ENCODE data around the gene C1QTNF8.
"Not testable (repeated sequence)": the region's sequence is repeated elsewhere in the genome, so short reads cannot be mapped to it uniquely, and the experiment has no call there.

C1QTNF8 gene

DNA sequence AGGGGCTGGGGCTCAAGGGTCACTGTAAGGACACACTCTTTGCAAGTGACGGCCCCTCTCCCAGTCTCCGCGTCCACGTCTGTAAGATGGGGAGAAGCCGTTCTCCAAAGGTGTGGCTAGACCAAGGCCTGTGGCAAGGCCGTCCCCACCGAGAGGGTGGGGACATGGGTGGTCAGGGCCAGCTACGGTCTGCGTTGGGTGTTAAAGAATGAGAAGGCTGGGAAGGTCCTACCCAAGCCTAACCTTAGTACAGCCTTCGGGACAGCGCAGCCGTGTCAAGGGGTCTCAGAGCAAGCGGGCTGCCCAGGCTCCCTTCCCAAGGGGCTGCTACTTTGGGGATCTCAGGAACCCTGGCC is 1.9 kb downstream of the C1QTNF8 start:
- no peak for DNase-seq (ENCODE audit: low spot score)

- peak; percentile 51 for DNase-seq (ENCODE audit: low spot score)
Observed at GRCh38 chr16:1093284-1094123, 2.5 kb downstream of the C1QTNF8 start.

DNA sequence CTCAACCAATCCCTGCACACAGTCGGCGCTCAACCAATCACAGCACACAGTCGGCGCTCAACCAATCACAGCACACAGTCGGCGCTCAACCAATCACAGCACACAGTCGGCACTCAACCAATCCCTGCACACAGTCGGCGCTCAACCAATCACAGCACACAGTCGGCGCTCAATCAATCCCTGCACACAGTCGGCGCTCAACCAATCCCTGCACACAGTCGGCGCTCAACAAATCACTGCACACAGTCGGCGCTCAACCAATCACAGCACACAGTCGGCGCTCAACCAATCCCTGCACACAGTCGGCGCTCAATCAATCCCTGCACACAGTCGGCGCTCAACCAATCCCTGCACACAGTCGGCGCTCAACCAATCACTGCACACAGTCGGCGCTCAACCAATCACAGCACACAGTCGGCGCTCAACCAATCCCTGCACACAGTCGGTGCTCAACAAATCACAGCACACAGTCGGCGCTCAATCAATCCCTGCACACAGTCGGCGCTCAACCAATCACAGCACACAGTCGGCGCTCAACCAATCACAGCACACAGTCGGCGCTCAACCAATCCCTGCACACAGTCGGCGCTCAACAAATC is 3.3 kb downstream of the C1QTNF8 start:
- DNase-seq (ENCODE audit: low spot score), result not testable (repeated sequence)

DNA sequence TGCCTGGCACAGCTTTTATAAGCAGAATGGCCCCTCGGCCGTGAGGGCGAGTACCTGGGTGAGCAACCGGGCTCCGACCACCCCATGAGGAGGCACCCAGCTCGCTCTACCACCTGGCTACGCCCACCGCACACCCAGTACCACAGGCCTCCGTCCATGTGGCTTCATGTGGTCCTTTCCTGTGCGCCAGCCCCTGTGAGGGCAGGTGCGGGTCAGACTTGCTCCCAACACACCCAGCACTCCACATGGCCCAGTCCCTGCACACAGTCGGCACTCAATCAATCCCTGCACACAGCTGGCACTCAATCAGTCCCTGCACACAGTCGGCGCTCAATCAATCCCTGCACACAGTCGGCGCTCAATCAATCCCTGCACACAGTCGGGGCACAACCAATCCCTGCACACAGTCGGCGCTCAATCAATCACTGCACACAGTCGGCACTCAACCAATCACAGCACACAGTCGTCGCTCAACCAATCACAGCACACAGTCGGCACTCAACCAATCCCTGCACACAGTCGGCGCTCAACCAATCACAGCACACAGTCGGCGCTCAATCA is 4.0 kb downstream of the C1QTNF8 start:
- no peak for DNase-seq (ENCODE audit: low spot score)

GRCh38 chr16:1090620-1091587 is 5.1 kb downstream of the C1QTNF8 start:
- DNase-seq (ENCODE audit: low spot score), result no peak

DNA sequence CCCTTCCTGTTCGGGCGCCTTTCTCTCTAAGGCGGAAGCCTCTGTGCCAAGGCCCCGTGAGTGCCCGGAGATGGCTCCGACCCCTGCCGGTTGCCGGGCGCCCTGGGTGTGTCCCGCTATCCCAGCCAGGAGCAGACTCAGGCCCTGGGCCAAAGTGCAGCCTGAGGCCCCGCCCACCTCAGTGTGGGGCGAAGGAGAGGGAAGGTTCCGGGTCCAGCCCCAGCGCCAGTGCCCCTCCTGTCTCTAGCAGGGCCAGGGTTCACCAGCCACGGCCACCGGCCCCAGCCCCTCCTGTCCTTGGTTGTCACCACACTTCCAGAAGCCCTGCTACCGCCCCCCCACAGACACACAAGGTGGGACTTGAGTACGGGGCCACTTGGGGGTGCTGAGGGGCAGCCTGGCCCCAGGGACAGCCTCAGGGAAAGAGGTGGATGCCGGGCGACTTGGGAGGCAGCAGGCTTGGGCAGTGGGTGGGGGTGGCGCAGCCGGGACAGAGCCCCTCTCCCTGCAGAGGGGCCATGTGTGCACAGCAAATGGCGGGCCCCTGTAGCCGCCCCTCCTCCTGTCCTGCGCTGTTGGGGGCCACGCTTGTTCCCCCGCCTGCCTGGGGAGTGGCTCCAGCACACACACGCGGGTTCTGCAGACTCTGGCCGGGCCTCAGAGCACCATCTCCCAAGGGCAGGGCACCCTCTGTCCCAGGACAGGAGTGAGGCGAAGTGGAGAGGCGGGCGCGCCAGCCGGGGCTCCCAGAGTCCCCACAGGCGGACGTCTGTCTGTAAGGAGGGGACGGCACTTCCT is 6.0 kb downstream of the C1QTNF8 start:
- peak; percentile 84 for DNase-seq (ENCODE audit: low spot score)

DNA sequence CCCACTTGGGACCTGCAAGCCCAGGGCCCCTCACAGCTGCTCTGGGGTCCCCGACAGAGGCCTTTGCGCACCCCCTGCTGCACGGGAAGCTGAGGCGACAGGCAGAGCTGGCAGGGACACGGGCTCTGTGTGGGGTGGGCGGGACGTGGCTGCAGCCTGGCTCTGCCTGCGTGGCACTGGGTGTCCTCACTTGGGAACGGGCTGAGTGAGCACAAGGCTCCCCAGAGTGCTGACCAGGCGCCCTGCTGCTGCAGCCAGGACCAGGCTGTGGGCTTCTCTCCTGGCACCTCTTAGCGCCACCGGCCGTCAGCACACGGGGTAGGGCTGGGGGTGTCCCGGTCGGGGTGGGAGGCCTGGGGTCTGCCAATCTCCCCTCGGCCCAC is 6.6 kb downstream of the C1QTNF8 start:
- no peak for DNase-seq (ENCODE audit: low spot score)

- DNase-seq (ENCODE audit: low spot score), result no peak
Observed at GRCh38 chr16:1088295-1089170, 7.5 kb downstream of the C1QTNF8 start.

GRCh38 chr16:1086443-1086842 is 9.6 kb downstream of the C1QTNF8 start:
- not testable (repeated sequence) for DNase-seq (ENCODE audit: low spot score)

GRCh38 chr16:1084971-1085370 is 11.1 kb downstream of the C1QTNF8 start:
- DNase-seq (ENCODE audit: low spot score), result no peak

- no peak for DNase-seq (ENCODE audit: low spot score)
Observed at GRCh38 chr16:1082952-1083675, 12.9 kb downstream of the C1QTNF8 start.

- no peak for DNase-seq (ENCODE audit: low spot score)
Observed at GRCh38 chr16:1082266-1082951, 13.6 kb downstream of the C1QTNF8 start.

GRCh38 chr16:1081734-1082265 is 14.2 kb downstream of the C1QTNF8 start:
- no peak for DNase-seq (ENCODE audit: low spot score)

GRCh38 chr16:1080801-1081733 is 15.0 kb downstream of the C1QTNF8 start:
- DNase-seq (ENCODE audit: low spot score), result no peak

DNA sequence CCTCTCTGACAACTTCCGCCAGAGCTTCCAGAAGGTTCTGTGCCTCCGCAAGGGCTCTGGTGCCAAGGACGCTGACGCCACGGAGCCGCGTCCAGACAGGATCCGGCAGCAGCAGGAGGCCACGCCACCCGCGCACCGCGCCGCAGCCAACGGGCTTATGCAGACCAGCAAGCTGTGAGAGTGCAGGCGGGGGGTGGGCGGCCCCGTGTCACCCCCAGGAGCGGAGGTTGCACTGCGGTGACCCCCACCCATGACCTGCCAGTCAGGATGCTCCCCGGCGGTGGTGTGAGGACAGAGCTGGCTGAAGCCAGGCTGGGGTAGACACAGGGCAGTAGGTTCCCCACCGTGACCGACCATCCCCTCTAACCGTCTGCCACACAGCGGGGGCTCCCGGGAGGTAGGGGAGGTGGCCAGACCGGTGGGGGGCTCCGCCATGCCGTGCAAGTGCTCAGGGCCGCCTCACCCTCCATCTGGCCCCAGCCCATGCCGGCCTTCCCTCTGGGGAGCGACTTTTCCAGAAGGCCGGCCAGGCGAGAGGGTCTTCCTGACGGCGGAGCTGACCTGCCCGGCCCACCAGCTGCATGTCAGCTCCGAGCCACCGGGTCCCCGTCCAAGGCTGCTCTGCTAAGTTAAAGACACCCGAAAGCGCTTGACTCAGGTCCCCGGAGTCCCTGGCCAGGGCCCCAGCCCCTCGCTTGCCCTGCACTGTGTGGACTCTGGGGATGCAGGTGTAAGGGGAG is 16.1 kb downstream of the C1QTNF8 start:
- no peak for DNase-seq (ENCODE audit: low spot score)

DNA sequence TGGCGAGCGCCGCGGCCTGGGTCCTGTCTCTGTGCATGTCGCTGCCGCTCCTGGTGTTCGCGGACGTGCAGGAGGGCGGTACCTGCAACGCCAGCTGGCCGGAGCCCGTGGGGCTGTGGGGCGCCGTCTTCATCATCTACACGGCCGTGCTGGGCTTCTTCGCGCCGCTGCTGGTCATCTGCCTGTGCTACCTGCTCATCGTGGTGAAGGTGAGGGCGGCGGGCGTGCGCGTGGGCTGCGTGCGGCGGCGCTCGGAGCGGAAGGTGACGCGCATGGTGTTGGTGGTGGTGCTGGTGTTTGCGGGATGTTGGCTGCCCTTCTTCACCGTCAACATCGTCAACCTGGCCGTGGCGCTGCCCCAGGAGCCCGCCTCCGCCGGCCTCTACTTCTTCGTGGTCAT is 16.7 kb downstream of the C1QTNF8 start:
- no peak for DNase-seq (ENCODE audit: low spot score)

GRCh38 chr16:1078579-1079021 is 17.4 kb downstream of the C1QTNF8 start:
- peak; percentile 60 for DNase-seq (ENCODE audit: low spot score)
